ENCODE data around the gene PLCH2. TPM values are rescaled to one million over a fixed set of nuclear protein-coding genes. Genes with fewer than 3 reads are reported as not detected.
A peak's percentile ranks its signal among the peaks of the same experiment; 100 is the strongest.
"Not testable (repeated sequence)": the region's sequence is repeated elsewhere in the genome, so short reads cannot be mapped to it uniquely, and the experiment has no call there.

Gene PLCH2
- total RNA-seq, 1 donor from 2014 or later, result 0.16 TPM

DNA sequence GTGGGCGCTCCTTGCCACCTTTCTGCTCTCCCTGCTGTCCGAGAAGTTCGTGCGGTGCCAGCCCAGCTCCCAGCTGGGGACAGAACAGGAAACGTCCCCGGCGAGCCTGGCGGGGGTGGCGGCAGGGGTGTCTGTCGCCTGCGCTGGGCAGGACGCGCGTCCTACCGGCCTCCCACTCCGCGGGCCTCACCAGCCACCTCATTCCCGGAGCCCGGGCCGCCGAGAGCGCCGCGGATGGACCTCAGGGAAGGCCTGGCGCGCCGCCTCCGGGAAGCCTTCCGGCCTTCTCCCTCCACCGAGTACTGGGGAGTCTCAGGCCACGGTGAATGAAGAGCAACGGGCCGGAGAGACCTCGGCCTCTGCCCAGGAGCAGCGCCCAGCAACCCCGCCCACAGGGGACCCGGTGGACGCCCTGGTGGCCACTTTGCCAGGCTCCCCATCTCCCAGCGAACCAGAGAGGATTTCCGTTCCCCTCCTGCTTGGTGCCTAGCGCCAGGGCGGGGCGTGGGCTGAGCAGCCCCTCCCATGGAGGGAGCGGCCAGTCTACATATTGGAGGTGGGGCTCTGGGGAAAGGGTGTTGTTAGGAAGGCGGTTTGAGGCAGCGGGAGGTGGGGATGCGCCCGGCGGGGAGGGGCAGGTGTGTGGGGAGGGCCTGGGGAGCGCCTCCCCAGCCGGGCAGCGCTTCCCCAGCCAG lies 70.6 kb downstream of the PLCH2 start:
- Histone ChIP-seq H3K36me3 (no peaks in the 10 kb centered on the region), H3K4me3 (peak overlapping the region; percentile 73), H3K27me3 (ENCODE audit: low read depth) (peaks cover 4% of the 10 kb centered on the region), H3K27ac (replicated peaks) (peak overlapping the region; percentile 97), H3K4me1 (peaks cover 84% of the 10 kb centered on the region), H3K9me3 (replicated peaks) (no peaks in the 10 kb centered on the region)
- peak; percentile 34 for TF ChIP-seq CTCF (IDR thresholded peaks at IDR 0.05; ENCODE audit: borderline replicate concordance)
- DNase-seq, result peak; percentile 83
- intact Hi-C loops (cut with micrococcal nuclease), result no loop called here

DNA sequence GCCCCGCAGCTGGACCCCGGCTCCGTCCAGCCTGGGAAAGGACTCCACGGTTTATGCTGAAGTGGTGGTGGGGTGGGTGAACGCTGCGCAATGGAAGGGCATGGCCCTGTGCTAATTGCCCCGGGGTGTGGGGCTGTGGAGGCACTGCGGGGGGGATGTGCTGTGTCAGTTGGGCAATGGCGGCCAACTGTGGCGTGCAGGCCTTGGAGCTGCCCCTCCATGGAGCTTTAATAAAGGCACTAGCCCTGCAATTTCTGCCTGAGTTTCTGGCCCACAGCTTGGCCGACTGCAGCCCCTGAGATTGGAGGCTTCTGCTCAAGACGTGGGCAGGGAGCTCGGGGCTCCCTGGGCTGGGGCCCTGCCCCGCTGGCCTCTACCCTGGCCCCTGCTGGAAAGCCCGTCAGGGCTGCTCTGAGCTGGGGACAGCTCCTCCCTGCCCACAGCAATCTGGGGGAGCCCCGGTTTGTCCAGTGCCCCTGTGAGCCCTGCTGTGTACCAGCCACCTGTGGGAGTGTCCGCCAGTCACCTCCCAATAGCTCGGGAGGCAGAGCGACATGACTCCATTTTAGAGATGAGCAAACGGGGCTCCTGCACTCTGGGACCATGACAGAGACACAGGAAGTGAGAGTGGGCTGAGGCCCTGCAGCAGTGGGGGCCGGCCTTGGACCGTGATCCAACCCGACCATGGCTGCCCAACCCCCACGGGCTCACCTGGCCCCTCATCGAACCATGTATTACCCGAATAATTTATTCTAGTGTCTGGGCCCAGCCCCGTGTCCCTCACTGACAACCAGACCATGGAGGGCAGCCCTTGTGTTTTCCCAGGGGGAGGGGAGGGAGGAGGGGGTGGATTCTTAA lies 71.3 kb downstream of the PLCH2 start:
- Histone ChIP-seq H3K27me3 (ENCODE audit: low read depth) (no peaks in the 10 kb centered on the region), H3K27ac (replicated peaks) (peak overlapping the region; percentile 97), H3K36me3 (no peaks in the 10 kb centered on the region), H3K9me3 (replicated peaks) (no peaks in the 10 kb centered on the region), H3K4me1 (peaks cover 76% of the 10 kb centered on the region), H3K4me3 (peak overlapping the region; percentile 73)
- TF ChIP-seq CTCF (IDR thresholded peaks at IDR 0.05; ENCODE audit: borderline replicate concordance), result no peak
- intact Hi-C loops (cut with micrococcal nuclease), result no loop called here
- no peak for DNase-seq

DNA sequence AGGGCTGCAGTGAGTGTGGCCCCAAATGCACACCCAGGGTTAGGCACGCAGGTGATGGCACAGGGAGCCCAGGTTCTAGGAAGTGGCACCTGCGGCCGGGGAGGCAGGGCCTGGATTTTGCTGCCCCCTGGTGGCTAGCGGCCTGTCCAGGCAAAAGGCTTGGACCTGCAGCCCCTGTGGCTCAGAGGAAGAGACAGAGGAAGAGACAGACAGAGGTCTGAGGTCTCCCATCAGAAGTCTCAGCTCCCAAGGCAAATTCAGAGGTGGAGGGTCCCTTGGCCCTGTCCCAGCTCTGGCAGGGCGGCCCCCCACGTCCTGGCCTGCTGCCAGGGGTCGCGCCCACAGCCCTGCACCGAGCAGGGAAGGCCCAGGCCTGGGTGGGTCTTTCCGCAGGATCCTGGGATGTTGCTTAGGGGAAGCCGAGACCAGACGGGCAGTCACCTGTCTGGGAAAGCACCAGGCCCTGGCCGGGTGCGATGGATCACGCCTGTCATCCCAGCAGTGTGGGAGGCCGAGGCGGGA lies 72.0 kb downstream of the PLCH2 start:
- Histone ChIP-seq H3K27ac (replicated peaks) (peak overlapping the region; percentile 97), H3K4me3 (peak overlapping the region; percentile 73), H3K9me3 (replicated peaks) (no peaks in the 10 kb centered on the region), H3K4me1 (peaks cover 69% of the 10 kb centered on the region), H3K36me3 (no peaks in the 10 kb centered on the region), H3K27me3 (ENCODE audit: low read depth) (no peaks in the 10 kb centered on the region)
- TF ChIP-seq CTCF (IDR thresholded peaks at IDR 0.05; ENCODE audit: borderline replicate concordance), result peak; percentile 98
- intact Hi-C loops (cut with micrococcal nuclease), result no loop called here
- peak; percentile 83 for DNase-seq

DNA sequence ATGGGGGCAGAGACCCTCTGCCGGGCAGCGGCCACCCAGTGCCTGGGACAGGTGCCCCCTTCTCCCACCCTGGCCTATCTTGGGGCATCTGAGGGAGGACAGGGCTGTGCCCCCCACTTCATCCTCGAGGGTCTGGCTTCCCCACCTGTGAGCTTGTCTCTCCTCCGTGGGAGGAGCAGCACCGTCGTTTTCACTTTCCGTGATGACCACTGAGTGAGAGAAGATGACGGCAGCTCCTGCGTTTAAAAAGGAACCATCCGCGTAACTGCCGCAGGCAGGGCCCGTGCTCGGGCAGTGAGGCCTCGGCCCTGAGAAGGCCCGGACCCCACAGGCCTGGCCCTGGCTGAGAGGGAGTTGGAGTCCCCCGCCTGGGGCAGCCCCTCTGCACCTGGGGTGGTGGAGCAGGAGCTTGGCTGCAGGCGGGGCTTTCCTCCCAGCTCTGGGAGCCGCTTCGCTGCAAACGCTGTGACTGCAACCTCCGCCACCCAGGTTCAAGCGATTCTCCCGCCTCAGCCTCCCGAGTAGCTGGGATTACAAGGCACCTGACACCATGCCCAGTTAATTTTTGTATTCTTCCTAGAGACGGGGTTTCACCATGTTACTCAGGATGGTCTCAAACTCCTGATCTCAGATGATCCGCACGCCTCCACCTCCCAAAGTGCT lies 73.4 kb downstream of the PLCH2 start:
- H3K27me3 ChIP-seq (ENCODE audit: low read depth); H3K36me3 ChIP-seq; H3K9me3 ChIP-seq (replicated peaks); intact Hi-C loops (cut with micrococcal nuclease); DNase-seq: not testable (repeated sequence)
- Histone ChIP-seq H3K27ac (replicated peaks) (peak overlapping the region; percentile 97), H3K4me1 (peaks cover 64% of the 10 kb centered on the region), H3K4me3 (peak overlapping the region; percentile 73)

- intact Hi-C loops (cut with micrococcal nuclease); H3K27me3 ChIP-seq (ENCODE audit: low read depth); H3K36me3 ChIP-seq; DNase-seq; H3K9me3 ChIP-seq (replicated peaks): not testable (repeated sequence)
- peaks cover 64% of the 10 kb centered on the region for H3K4me1 ChIP-seq
- peak overlapping the region; percentile 97 for H3K27ac ChIP-seq (replicated peaks)
- peak overlapping the region; percentile 73 for H3K4me3 ChIP-seq
Measured at GRCh38 chr1:2550309-2550861, 74.3 kb downstream of the PLCH2 start.

DNA sequence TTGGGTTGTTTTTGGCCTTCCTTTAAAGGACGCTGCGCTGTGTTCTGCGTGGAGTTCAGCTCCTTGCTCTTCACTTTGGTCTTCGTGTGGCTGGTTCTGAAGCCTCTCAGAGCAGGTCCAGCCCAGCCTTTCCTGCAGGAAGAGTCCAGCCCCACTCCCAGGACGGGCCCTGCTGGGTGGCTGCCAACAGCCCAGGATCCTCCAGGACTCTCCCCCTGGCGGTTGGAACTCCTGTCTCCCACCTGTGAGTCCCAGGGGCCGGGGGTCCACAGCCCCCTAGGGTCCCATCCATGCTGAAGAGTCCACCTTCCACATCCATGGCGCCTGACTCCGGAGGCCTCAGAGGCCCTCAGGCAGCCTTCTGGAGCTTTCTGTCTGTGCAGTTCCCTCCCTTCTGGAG lies 75.5 kb downstream of the PLCH2 start:
- H3K27me3 ChIP-seq (ENCODE audit: low read depth); intact Hi-C loops (cut with micrococcal nuclease); H3K9me3 ChIP-seq (replicated peaks); H3K36me3 ChIP-seq: not testable (repeated sequence)
- peak overlapping the region; percentile 97 for H3K27ac ChIP-seq (replicated peaks)
- TF ChIP-seq CTCF (IDR thresholded peaks at IDR 0.05; ENCODE audit: borderline replicate concordance), result peak; percentile 48
- H3K4me3 ChIP-seq, result peak overlapping the region; percentile 64
- peak; percentile 66 for DNase-seq
- peaks cover 64% of the 10 kb centered on the region for H3K4me1 ChIP-seq

Data from left ventricle myocardium inferior (tissue), 1 donor.